HG03354 (cell line): Measurements from ENCODE around the gene COX18.
A peak's percentile ranks its signal among the peaks of the same experiment; 100 is the strongest.

ENCODE experiments used
- ATAC-seq: cut with Tn5 transposase; IDR thresholded peaks from one replicate; pipeline ENCODE4 v1.9.1; 2021; ENCODE audit warnings: mild to moderate bottlenecking; ENCODE audit not compliant: unreplicated experiment, poor library complexity, severe bottlenecking

Gene COX18

GRCh38 chr4:73069338-73070073 is at the start of gene COX18:
TSS of gene COX18 (minus strand) at chr4:73069716. CDS start at chr4:73069649, 67 bp downstream.
- peak; percentile 84 for ATAC-seq

GRCh38 chr4:73109493-73109892 is 40.0 kb upstream of the COX18 start:
- ATAC-seq, result no peak

- no peak for ATAC-seq
Measured at GRCh38 chr4:73104695-73105094, 35.2 kb upstream of the COX18 start.

- no peak for ATAC-seq
Measured at GRCh38 chr4:73103799-73104503, 34.4 kb upstream of the COX18 start.

- no peak for ATAC-seq
Measured at GRCh38 chr4:73099143-73099542, 29.6 kb upstream of the COX18 start.

GRCh38 chr4:73098713-73099112 is 29.2 kb upstream of the COX18 start:
- ATAC-seq, result no peak

GRCh38 chr4:73098016-73098415 is 28.5 kb upstream of the COX18 start:
- ATAC-seq, result no peak

- ATAC-seq, result no peak
Measured at GRCh38 chr4:73092868-73093267, 23.4 kb upstream of the COX18 start.

- no peak for ATAC-seq
Measured at GRCh38 chr4:73090738-73091137, 21.2 kb upstream of the COX18 start.

- no peak for ATAC-seq
Measured at GRCh38 chr4:73087871-73088270, 18.4 kb upstream of the COX18 start.

- peak; percentile 42 for ATAC-seq
Measured at GRCh38 chr4:73086095-73086868, 16.8 kb upstream of the COX18 start.

GRCh38 chr4:73080789-73081188 is 11.3 kb upstream of the COX18 start:
- no peak for ATAC-seq

GRCh38 chr4:73075832-73076231 is 6.3 kb upstream of the COX18 start:
- ATAC-seq, result no peak

- ATAC-seq, result peak; percentile 17
Measured at GRCh38 chr4:73070074-73070390, 516 bp upstream of the COX18 start.

- peak; percentile 3 for ATAC-seq
Measured at GRCh38 chr4:73068491-73069337, 802 bp downstream of the COX18 start.

- ATAC-seq, result no peak
Measured at GRCh38 chr4:73067971-73068394, 1.5 kb downstream of the COX18 start.

- ATAC-seq, result no peak
Measured at GRCh38 chr4:73066928-73067327, 2.6 kb downstream of the COX18 start.

GRCh38 chr4:73066445-73066844 is 3.1 kb downstream of the COX18 start:
- ATAC-seq, result no peak

GRCh38 chr4:73064536-73064935 is 5.0 kb downstream of the COX18 start:
- ATAC-seq, result no peak
